HTERT RPE-1 (cell line): ENCODE data around the gene SPOCK1.
"Not testable (repeated sequence)": the region's sequence is repeated elsewhere in the genome, so short reads cannot be mapped to it uniquely, and the experiment has no call there.

Source experiments
- in situ Hi-C: fragments of 300-500 bp; cut with MboI; formaldehyde crosslinking; loops from 4 replicates; pipeline ENCODE4 v1.14.3; 2020; ENCODE audit warnings: low sequenced_read_pairs

Gene SPOCK1

DNA sequence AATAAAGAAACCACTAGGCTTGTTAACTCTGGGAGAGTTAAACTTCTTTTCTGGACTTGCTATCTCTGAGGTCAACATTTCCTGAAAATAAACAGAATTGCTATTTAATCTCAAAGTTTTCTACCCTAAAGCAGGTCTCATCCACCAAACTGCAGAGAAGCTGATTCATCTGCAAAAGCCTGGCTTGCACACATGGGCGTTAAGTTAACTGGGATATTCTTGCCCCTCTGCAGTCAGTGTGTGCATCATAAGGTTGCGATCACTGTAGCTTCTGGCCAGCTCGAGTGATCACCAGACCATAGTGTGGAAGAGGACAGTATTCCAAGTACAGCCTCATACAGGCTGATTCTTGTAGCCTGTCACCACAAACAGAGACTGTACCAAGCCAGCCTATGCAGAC is 99.2 kb downstream of the SPOCK1 start:
- in situ Hi-C loops = no loop called here

DNA sequence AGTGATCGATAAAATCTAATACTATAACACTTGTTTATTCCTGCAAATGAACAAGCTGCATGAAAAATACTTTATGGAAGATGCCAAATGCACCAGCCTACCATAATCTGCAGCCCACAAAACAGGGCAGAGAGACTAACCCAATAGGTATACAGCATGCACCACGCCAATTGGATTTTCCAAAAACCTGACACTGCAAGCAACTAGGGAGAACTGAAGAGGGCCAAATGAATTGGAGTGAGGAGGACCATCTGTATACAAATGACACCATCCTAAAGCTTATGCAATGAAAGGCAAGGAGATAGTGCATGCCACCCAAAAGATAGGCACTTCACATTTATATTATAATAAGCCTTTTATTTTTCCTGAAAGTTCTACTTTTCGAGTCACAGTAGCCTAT is 100.4 kb downstream of the SPOCK1 start:
- in situ Hi-C loops = no loop called here

DNA sequence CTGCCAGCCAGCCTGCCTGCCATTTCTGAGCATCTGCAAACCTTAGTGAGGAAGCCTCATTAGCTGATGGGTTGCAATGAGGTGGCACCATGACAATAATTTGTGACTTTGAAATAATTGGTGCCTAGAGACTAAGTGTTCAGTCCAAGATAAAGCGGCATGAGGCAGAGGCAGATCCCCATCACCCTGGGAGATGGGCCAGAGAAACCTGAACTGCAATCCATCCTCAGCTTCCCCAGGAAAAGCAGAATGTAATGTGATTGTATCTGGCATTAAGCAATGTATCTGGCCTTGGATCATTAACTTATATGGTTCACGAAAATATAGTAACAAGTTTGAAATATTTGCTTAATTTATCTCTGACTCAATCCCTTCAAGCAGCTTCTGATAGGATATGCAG is 101.0 kb downstream of the SPOCK1 start:
- in situ Hi-C loops = no loop called here

DNA sequence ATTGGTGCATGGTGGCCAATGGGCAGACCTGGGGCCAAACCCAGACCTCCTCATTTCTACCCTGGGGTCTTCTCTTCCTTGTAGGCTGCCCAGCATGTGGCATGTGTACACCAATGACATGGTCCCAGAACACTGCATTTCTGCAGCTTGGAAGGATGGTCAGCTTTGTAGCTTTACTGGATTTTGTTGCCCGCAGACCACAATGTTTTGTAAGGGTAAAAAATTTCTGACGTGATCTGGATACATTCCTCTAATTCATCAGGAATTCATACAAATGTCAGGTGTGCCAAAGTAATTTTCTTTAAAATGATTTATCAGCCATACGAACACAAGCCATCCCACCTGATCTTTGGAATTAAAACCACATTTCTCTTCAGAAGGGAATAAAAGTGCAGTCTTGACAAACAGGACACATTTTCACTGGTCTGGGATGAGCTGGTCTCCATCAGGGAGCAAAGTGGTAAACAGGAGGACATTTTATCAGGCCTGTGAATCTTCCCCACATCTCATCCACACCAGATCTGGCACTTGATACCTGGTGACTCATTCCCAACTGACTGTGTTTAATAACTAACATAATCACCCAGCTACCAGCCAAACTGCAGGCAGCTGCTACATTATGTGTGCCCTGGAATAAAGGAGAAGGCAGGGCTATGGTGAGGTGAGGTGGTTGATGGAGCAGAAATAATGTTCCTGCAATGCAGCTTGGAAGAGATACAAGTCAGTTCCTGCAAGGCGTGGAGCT is 103.9 kb downstream of the SPOCK1 start:
- in situ Hi-C loops = no loop called here

DNA sequence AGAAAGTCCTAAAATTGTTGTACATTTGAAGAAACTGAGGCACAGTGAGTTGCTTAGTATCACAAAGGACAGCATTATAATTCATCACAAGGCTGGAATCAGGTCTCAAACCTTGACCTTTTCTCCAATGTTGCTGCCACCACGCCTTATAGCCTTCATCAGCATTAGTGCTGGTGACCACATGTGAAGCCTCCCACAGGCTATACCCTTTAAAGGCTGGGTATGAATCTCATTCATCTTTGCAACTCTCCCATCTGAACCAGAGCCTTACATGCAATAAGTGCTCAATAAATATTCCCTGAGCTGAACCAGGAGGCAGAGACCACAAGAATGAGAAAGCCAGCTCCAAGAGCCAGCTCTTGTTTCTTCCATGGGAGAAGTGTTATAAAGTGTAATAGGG is 104.7 kb downstream of the SPOCK1 start:
- in situ Hi-C loops = no loop called here

DNA sequence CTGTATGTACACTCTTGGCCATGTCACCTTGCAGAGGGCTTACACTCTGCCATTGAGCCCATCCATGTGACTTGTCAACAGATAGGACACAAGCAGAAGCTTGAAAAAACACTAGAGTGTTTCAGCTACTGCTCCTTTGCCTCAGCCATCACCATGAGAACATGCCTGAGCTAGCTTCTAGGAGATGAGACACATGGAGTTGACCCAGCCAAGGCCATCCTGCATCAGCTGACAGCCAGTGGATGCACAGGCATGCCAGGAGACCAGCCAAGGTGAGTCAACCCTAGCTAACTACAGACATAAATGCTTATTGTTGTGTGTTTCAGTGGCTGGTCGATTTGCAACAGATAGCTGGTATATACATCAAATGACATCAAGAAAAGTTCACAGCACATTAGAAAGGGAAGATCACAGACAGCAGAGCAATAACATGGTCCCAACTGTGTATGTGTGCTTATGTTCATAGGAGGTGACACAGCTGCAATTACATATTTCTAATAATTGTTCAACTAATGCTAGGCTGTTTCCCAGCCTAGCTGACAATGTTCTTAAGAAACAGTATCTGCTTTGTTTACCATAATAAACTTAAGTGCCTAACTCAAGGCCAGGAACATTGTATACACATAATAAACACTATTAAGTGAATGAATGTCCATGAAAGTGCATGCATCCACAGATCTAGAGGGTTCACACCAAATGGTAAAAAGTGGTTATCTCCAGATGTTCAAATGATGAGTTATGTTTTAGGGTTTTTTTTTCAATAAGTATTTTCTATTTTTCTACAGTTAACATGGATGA is 105.7 kb downstream of the SPOCK1 start:
- in situ Hi-C loops = no loop called here

DNA sequence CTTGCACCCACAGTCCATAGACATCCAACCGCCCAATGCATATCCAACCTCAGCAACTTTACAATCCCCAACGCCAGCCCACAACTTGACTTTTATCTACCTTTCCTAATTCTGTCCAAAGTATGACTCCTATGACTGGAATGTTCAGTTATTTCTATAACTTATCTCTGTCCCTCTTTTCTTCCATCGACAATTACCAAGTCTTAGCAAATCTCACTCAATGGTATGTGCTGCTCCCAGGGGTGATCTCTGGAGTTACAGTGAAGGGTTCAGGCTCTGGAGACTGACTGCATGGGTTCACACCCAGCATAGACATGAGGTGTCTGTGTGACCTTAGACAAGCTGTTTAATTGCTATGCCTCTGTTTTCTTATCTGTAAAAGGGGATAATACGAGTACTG is 106.9 kb downstream of the SPOCK1 start:
- in situ Hi-C loops = no loop called here

DNA sequence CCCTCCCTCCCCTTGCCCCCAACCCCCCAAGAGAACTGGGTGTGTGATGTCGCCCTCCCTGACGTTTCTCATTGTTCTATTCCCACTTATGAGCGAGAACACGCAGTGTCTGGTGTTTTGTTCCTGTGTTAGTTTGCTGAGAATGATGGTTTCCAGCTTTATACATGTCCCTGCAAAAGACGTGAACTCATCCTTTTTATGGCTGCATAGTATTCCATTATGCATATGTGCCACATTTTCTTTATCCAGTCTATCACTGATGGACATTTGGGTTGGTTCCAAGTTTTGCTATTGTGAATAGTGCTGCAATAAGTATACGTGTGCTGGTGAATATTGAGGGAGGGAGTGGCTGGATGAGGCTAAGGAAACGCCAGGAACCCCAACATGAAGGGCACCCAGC is 108.1 kb downstream of the SPOCK1 start:
- in situ Hi-C loops = not testable (repeated sequence)

DNA sequence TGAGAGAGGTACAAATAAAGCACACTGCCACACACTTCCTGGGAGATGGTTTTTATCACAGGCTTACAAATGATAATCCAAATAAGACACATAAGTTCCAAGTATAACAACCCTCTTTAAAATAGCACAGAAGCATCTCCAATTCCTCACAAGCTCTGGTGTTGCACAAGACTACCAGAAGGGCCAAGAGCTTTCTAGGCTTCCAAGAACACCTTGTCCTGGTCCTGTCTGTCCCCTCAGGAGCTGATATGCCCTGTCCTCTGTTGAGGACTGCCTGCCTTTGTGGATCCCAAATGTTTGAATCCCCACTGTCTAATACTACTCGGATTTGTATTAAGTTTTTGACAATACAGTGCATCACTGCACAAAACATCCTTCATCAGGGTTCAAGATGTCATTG is 110.1 kb downstream of the SPOCK1 start:
- in situ Hi-C loops = no loop called here

DNA sequence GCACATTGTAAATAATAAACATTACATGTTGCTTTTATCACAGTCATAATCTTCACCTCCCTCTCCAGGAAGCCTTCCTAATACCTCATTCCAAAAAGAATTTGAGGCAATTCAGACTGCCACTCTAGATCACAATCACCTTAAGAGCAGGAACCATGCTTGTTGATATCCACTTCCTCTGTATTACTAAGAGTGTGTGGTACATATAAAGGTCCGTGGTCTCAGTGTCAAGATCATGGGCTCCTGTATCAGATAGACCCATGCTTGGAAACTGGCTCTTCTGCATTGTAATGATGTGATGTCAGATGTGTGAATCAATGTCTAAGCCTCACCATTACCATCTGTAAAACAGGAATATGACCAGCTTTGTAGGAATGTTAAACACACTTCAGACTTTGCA is 114.1 kb downstream of the SPOCK1 start:
- in situ Hi-C loops = no loop called here

DNA sequence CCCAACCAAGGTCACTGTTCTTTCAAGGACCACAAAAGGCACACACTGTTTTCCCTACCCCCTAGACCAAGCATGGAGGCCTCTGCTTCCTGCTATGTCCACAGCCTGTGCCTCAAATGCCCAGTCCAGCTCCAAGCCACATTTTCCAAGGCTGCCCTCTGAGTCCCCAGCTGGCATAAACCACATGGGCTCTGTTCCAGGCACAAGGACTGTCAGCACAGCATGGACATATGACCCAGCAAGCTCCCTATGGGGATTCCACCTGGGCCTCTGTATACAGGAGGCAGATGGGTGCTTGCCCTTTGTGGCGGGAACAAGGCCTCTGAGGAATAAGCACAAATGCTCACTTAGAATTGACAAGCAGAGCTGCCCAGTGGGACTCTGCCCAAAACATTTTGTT is 115.2 kb downstream of the SPOCK1 start:
- in situ Hi-C loops = no loop called here

DNA sequence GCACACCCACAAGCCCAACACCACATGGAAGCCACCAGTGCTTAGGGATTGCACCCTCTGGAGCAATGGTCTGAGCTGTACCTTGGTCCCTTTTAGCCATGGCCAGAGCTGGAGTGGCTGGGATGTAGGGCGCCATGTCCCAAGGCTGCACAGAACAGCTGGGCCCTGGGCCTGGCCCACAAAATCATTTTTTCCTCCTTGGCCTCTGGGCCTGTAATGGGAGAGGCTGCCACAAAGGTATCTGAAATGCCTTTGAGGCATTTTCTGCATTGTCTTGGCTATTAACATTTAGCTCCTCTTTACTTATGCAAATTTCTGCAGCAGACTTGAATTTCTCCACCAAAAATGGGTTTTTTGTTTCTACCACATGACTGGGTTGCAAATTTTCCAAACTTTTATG is 117.6 kb downstream of the SPOCK1 start:
- in situ Hi-C loops = no loop called here

DNA sequence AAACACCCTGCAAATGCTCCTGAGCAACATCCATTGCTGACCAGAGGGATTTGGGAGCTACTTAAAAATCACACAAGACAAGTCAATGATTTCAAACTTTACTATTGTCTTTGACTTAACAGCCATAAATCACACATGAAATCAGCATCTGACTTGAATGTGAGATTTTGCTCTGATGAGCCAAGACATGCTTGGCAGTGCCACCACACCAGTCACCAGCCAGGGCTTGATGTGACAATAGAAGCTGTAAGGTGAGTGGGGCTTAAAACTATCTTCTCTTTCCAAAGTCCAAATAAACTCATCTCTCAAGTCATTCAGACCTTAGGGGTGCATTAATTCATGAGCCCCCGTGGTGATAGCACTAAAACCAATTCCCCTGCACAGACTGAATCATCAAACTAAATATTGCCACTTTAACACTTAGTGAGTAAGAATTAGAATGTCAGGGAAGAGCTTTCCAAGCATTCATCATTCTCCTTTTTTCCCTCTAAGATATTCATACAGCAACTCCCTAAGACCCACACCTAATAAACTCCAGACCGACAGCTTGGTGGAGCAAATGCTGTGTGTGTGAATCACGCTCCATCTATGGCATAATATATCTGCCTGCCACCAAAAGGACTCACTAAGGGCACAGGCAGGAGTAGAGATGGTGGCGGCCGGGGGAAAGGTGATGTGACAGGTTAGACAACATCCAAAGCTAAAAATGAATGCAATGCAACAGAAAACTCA is 119.4 kb downstream of the SPOCK1 start:
- in situ Hi-C loops = no loop called here

DNA sequence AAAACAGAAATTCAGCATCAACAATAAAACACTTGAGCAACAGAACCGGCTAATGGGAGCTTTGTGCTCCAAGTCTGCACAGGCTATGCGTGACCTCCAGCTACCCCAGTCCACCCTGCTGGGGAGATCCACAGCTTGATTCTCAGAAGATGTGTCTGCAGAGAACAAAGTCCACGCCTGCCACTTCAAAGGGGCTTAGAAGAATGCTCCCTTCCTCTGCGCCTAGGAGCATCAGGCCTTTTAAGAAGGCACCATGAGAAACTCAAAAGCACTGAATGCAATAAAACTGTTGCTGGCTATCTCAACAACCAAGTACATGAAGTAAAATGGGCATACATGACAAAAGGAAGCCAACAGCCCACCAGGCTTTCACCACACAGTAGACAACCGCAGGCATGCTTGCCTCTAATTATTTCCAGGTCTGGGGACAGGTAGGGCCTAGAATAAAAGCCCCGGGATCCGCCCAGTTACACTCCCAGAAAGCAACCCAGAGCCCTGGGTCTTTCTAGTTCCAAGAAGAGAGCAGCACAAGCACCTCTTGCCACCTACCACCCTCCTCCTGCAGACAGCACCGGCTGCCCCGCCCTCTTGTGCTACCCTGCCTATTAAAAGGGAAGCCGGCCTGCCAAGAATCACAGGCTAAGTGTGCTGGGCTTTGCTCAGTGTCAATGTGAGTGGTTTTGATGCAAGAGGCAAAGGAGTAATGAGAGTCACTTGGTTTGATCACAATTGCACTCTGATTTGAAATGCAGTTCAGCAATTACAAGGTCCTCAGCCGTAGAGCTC is 123.2 kb downstream of the SPOCK1 start:
- in situ Hi-C loops = no loop called here

DNA sequence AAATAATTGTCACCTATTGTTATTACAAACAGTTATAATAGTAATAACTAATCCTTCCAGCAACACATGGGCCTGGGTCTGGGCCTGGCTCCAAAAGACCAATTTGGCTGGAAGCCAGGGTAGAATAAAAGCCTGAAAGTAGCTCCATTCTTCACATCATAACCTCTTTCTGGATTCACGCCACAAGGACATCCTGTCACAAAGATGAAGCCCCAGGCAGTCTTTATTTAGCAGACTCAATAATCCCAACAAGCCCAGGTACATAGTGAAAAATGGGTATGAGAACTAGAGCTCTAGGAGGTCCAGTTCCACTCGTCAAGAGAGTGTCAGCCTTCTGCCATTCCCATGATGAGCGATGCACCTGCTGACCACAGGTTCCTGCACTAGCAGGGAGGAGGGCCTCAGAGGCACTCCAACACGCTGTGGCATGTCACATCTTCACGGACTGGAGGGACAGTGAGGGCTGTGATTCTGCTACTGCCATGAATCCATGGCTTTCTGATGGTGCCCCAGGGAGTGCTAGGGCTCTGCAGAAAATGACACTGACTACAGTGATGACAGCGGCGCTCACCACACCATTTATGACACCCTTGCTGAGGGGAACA is 124.9 kb downstream of the SPOCK1 start:
- in situ Hi-C loops = no loop called here

DNA sequence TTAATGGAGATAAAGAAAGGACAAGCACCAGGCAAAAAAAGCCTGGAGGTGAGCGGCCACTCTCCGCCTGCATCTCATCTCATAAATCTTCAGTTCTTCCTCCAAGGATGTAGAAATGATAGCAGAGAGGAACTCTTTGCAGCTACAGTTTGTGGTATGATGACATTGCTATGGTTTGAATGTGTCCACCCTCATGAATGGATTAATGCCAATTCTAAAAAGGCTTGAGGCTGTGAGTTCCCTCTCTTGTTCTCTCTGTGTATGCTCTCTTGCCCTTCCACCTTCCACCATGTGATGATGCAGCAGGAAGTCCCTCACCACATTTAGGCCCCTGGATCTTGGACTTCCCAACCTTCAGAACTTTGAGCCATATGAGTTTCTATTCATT is 126.4 kb downstream of the SPOCK1 start:
- in situ Hi-C loops = no loop called here

DNA sequence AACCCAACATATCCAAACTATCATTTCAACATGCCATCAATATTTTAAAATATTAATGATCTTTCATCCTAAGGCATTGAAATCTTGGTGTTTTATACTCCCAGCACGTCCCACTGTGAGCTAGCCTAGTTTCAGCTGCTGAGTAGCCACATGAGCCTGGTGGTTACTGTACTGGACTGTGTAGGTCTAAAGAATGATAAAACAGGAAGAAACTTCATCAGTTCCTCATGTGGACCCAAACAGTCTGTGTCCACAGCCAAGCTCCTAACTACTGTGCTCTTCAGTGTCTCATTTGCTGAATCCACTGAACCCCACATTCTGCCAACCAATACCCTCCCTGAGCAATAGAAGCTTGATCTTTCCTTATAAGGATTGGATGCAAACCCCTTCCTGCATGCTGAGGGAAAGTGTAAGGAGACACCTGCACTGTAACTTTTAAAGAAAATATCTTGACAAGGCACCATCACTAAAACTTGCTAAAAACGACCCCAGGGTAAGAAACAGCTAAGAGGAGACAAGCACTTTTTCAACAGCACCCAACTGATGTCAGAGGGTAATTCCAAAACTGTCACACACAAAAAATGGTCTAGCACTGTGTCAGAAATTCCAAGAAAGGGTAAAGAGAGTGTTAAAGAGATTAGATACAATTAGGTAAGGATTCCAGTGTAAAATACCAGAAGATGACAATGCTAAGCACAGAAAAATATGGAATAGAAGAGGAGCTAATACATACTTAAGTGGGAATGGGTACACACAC is 126.9 kb downstream of the SPOCK1 start:
- in situ Hi-C loops = no loop called here

DNA sequence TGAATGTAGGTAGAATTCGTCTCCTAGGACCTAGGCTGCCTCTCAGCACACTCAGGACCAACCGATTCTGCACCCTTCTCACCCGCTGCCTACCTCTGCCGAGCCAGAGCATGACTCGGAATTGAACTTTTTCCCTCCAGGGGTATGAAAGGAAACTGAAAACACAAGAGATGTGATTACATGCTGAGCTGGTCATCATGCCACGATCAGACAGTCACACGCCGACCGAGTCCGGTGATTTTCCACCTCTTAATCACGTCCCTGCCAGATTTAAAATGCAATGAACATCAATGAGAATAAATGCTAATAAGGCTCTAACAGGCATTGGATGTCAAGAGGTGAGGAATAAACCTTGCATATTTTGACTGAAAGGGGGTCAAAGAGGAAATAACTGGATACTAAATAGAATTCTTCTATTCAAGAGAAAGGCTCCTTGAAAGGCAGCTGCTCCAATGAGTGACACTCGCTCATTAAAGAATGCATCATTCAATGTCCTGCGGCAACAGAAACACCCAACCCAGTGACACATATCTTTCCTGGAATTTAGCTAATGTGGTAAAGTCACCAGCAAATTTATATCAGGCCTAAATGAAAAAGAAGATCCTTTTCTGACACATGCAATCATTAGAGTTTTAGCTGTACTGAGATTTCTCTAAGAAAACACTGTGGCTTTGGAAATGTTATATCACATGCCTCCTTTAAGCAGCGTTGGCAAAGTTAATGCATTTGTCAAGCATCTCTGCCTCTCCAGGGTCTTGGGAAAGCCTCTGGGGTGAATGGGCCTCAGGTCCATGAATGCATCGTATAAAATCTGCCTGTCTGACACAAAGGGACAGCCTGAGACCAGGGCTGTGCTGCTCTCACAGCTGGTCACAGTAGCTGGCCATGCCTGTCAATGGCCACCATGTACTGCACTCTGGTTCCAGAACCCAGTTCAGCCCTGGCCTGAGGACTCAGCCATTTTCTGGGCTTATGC is 128.7 kb downstream of the SPOCK1 start:
- in situ Hi-C loops = no loop called here

DNA sequence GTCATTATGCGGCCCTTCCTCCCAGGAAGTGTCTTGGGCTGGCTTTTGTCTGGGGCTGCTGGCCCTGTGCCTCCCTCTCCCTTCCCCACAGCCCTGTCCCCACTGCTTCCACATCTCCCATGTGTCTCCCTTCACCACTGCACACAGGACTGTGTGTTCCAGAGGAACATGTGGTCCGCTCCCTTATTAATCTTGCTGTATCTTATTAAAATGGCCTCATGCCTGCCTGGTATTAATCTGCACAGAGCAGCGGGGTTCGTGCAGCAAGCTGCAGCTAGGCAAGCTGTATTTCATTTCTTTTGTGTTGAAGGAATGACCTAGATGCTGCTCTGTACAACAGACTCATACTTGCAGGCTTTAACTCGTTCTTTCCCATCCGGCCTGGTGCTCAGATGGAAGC is 130.5 kb downstream of the SPOCK1 start:
- in situ Hi-C loops = no loop called here
